Stimulated activated CD4-positive, alpha-beta T cell treated with anti-CD3 and anti-CD28 coated beads, Interleukin-4, amount 100 ng/mL, for 1 hour (primary cell): ENCODE measurements around the gene RHOC.

Source experiments
- DNase-seq: peaks from one replicate; pipeline ENCODE4 v3.0.0-alpha.2; 2020

The RHOC gene

GRCh38 chr1:112701227-112702066 lies 5.5 kb downstream of the RHOC start:
- no peak for DNase-seq

GRCh38 chr1:112700290-112701226 lies 6.4 kb downstream of the RHOC start:
- DNase-seq, result peak; percentile 59

GRCh38 chr1:112699425-112700144 lies 7.3 kb downstream of the RHOC start:
- no peak for DNase-seq

GRCh38 chr1:112698366-112699310 lies 8.3 kb downstream of the RHOC start:
- no peak for DNase-seq

GRCh38 chr1:112697781-112698201 lies 9.1 kb downstream of the RHOC start:
- no peak for DNase-seq

- DNase-seq, result no peak
Observed at GRCh38 chr1:112696578-112697314, 10.2 kb downstream of the RHOC start.

GRCh38 chr1:112695276-112695675 lies 11.7 kb downstream of the RHOC start:
- no peak for DNase-seq

GRCh38 chr1:112694363-112694929 lies 12.5 kb downstream of the RHOC start:
- no peak for DNase-seq

GRCh38 chr1:112693821-112694220 lies 13.1 kb downstream of the RHOC start:
- no peak for DNase-seq

- no peak for DNase-seq
Observed at GRCh38 chr1:112692681-112693080, 14.2 kb downstream of the RHOC start.

GRCh38 chr1:112689842-112690237 lies 17.1 kb downstream of the RHOC start:
- no peak for DNase-seq

- no peak for DNase-seq
Observed at GRCh38 chr1:112689196-112689841, 17.6 kb downstream of the RHOC start.

- DNase-seq, result no peak
Observed at GRCh38 chr1:112688781-112689193, 18.1 kb downstream of the RHOC start.

- no peak for DNase-seq
Observed at GRCh38 chr1:112687785-112688496, 19.0 kb downstream of the RHOC start.

GRCh38 chr1:112687361-112687760 lies 19.6 kb downstream of the RHOC start:
- no peak for DNase-seq

- no peak for DNase-seq
Observed at GRCh38 chr1:112686835-112687234, 20.1 kb downstream of the RHOC start.

- no peak for DNase-seq
Observed at GRCh38 chr1:112686417-112686816, 20.5 kb downstream of the RHOC start.

- no peak for DNase-seq
Observed at GRCh38 chr1:112685913-112686312, 21.0 kb downstream of the RHOC start.

- no peak for DNase-seq
Observed at GRCh38 chr1:112678605-112679004, 28.3 kb downstream of the RHOC start.

- no peak for DNase-seq
Observed at GRCh38 chr1:112677501-112677900, 29.4 kb downstream of the RHOC start.
